ENCODE results near the gene KCNQ1OT1.

KCNQ1OT1 gene

GRCh38 chr11:2566223-2567025 lies 133.4 kb downstream of the KCNQ1OT1 start:
- no peak for DNase-seq

- DNase-seq, result no peak
These were observed 134.2 kb downstream of the KCNQ1OT1 start for GRCh38 chr11:2565447-2566222.

GRCh38 chr11:2564588-2565425 lies 135.0 kb downstream of the KCNQ1OT1 start:
- DNase-seq, result no peak

GRCh38 chr11:2564008-2564530 lies 135.7 kb downstream of the KCNQ1OT1 start:
- DNase-seq, result no peak

- DNase-seq, result no peak
These were observed 136.4 kb downstream of the KCNQ1OT1 start for GRCh38 chr11:2563213-2564007.

GRCh38 chr11:2562890-2563212 lies 136.9 kb downstream of the KCNQ1OT1 start:
- no peak for DNase-seq

- DNase-seq, result no peak
These were observed 137.9 kb downstream of the KCNQ1OT1 start for GRCh38 chr11:2561696-2562581.

GRCh38 chr11:2559527-2560311 lies 140.1 kb downstream of the KCNQ1OT1 start:
- no peak for DNase-seq

GRCh38 chr11:2558861-2559526 lies 140.8 kb downstream of the KCNQ1OT1 start:
- no peak for DNase-seq

- DNase-seq, result no peak
These were observed 141.4 kb downstream of the KCNQ1OT1 start for GRCh38 chr11:2558397-2558796.
